H9 (cell line): Measurements from ENCODE around the gene CCL19. TPM values are rescaled to one million over a fixed set of nuclear protein-coding genes. Genes with fewer than 3 reads are reported as not detected.

Experiments
- DNase-seq: peaks from one replicate; pipeline ENCODE4 v3.0.0-alpha.2; 2017
- H2AFZ ChIP-seq: one replicate; pipeline ENCODE4 v1.6.1; 2013; ENCODE audit warnings: mild to moderate bottlenecking, low read length, control low read depth, moderate library complexity
- H2AK5ac ChIP-seq: 2 replicates; pipeline ENCODE4 v1.6.1; 2013; ENCODE audit warnings: low read length, control low read depth, mixed read lengths; ENCODE audit not compliant: insufficient read length
- H2BK120ac ChIP-seq: one replicate; pipeline ENCODE4 v1.6.1; 2013; ENCODE audit warnings: low read depth, mild to moderate bottlenecking, low read length, control low read depth, inconsistent platforms; ENCODE audit not compliant: poor library complexity, severe bottlenecking
- H2BK12ac ChIP-seq: 2 replicates; pipeline ENCODE4 v1.6.1; 2013; ENCODE audit warnings: low read length, control low read depth, mixed read lengths, low read depth; ENCODE audit not compliant: insufficient read length
- H2BK15ac ChIP-seq: 2 replicates; pipeline ENCODE4 v1.6.1; 2013; ENCODE audit warnings: low read depth, low read length, control low read depth
- H2BK20ac ChIP-seq: one replicate; pipeline ENCODE4 v1.6.1; 2013; ENCODE audit warnings: low read depth, mild to moderate bottlenecking, low read length, control low read depth, inconsistent platforms; ENCODE audit not compliant: poor library complexity, severe bottlenecking
- H2BK5ac ChIP-seq: 2 replicates; pipeline ENCODE4 v1.6.1; 2013; ENCODE audit warnings: low read length, control low read depth, mixed read lengths; ENCODE audit not compliant: insufficient read length
- H3K14ac ChIP-seq: 2 replicates; pipeline ENCODE4 v1.6.1; 2013; ENCODE audit warnings: low read length, control low read depth; ENCODE audit not compliant: insufficient read depth
- H3K18ac ChIP-seq: 2 replicates; pipeline ENCODE4 v1.6.1; 2013; ENCODE audit warnings: low read depth, mild to moderate bottlenecking, mixed read lengths, low read length, control low read depth; ENCODE audit not compliant: insufficient read length
- H3K23ac ChIP-seq: 2 replicates; pipeline ENCODE4 v1.6.1; 2013; ENCODE audit warnings: low read length, control low read depth, mixed read lengths, low read depth; ENCODE audit not compliant: insufficient read length
- H3K23me2 ChIP-seq: 2 replicates; pipeline ENCODE4 v1.6.1; 2013; ENCODE audit warnings: low read depth, mild to moderate bottlenecking, mixed read lengths, low read length, control low read depth; ENCODE audit not compliant: insufficient read length, poor library complexity, severe bottlenecking
- H3K27ac ChIP-seq: 2 replicates; pipeline ENCODE4 v1.5.1; 2013; ENCODE audit warnings: low read length, control low read depth, mixed read lengths, low read depth; ENCODE audit not compliant: insufficient read length
- H3K27me3 ChIP-seq: 2 replicates; pipeline ENCODE4 v1.6.1; 2013; ENCODE audit warnings: low read length, control low read depth, inconsistent platforms; ENCODE audit not compliant: insufficient read depth
- H3K4ac ChIP-seq: 2 replicates; pipeline ENCODE4 v1.6.1; 2013; ENCODE audit warnings: low read depth, mild to moderate bottlenecking, control low read depth, inconsistent platforms, low read length, moderate library complexity
- H3K4me1 ChIP-seq: 2 replicates; pipeline ENCODE4 v1.6.1; 2013; ENCODE audit warnings: low read length, control low read depth, inconsistent platforms; ENCODE audit not compliant: insufficient read depth
- H3K4me2 ChIP-seq: 2 replicates; pipeline ENCODE4 v1.6.1; 2013; ENCODE audit warnings: low read length, control low read depth, mixed read lengths; ENCODE audit not compliant: insufficient read length, insufficient read depth
- H3K56ac ChIP-seq: 2 replicates; pipeline ENCODE4 v1.6.1; 2013; ENCODE audit warnings: low read depth, mild to moderate bottlenecking, mixed read lengths, low read length, control low read depth; ENCODE audit not compliant: insufficient read length
- H3K79me1 ChIP-seq: 2 replicates; pipeline ENCODE4 v1.6.1; 2013; ENCODE audit warnings: low read depth, mild to moderate bottlenecking, moderate library complexity, low read length, control low read depth, inconsistent platforms; ENCODE audit not compliant: insufficient read depth, poor library complexity, severe bottlenecking
- H3K79me2 ChIP-seq: 2 replicates; pipeline ENCODE4 v1.6.1; 2013; ENCODE audit warnings: low read length, control low read depth, inconsistent platforms; ENCODE audit not compliant: insufficient read depth
- H3K9ac ChIP-seq: 2 replicates; pipeline ENCODE4 v1.6.1; 2013; ENCODE audit warnings: low read length, control low read depth, mixed read lengths; ENCODE audit not compliant: insufficient read length; ENCODE audit errors: extremely low read depth
- H3K9me3 ChIP-seq: one replicate; pipeline ENCODE4 v1.6.1; 2013; ENCODE audit warnings: low read depth, low read length, inconsistent platforms; ENCODE audit not compliant: control insufficient read depth
- H3T11ph ChIP-seq: one replicate; pipeline ENCODE4 v1.6.1; 2013; ENCODE audit warnings: mild to moderate bottlenecking, low read length, control low read depth, inconsistent platforms
- H4K20me1 ChIP-seq: one replicate; pipeline ENCODE4 v1.6.1; 2013; ENCODE audit not compliant: control insufficient read depth, insufficient read length, insufficient read depth
- H4K5ac ChIP-seq: 2 replicates; pipeline ENCODE4 v1.6.1; 2013; ENCODE audit warnings: low read depth, mild to moderate bottlenecking, mixed read lengths, low read length, control low read depth; ENCODE audit not compliant: insufficient read length
- H4K8ac ChIP-seq: replicated peaks from 2 replicates; pipeline ENCODE4 v1.6.1; 2013; ENCODE audit warnings: low read length, control low read depth, mixed read lengths, low read depth; ENCODE audit not compliant: insufficient read length
- H4K91ac ChIP-seq: 2 replicates; pipeline ENCODE4 v1.6.1; 2013; ENCODE audit warnings: low read depth, mild to moderate bottlenecking, moderate library complexity, mixed read lengths, low read length, control low read depth; ENCODE audit not compliant: insufficient read length
- H3K27ac Mint-ChIP-seq, 3 experiments: 2 replicates in 2 of 3; 3 replicates in 1 of 3; pipeline ENCODE4 v1.8.0; 2020 to 2021; ENCODE audit warnings: mixed read lengths in 3 of 3, mild to moderate bottlenecking in 1 of 3, moderate library complexity in 1 of 3
- H3K27me3 Mint-ChIP-seq: 2 replicates; pipeline ENCODE4 v1.8.0; 2021; ENCODE audit warnings: low read depth, mild to moderate bottlenecking, moderate library complexity, mixed read lengths
- H3K36me3 Mint-ChIP-seq, 3 experiments: 2 replicates in 2 of 3; 3 replicates in 1 of 3; pipeline ENCODE4 v1.8.0; 2020 to 2021; ENCODE audit warnings: low read depth in 3 of 3, mixed read lengths in 3 of 3; ENCODE audit not compliant: insufficient read depth in 1 of 3
- H3K4me1 Mint-ChIP-seq, 2 experiments: 2 replicates each; pipeline ENCODE4 v1.8.0; 2020; ENCODE audit warnings: mixed read lengths in 2 of 2
- H3K4me3 Mint-ChIP-seq, 2 experiments: 2 replicates in 1 of 2; 3 replicates in 1 of 2; pipeline ENCODE4 v1.8.0; 2020 to 2021; ENCODE audit warnings: mild to moderate bottlenecking in 2 of 2, mixed read lengths in 2 of 2, moderate library complexity in 1 of 2
- H3K9me3 Mint-ChIP-seq, 2 experiments: 2 replicates in 1 of 2; 3 replicates in 1 of 2; pipeline ENCODE4 v1.8.0; 2020; ENCODE audit warnings: mild to moderate bottlenecking in 2 of 2, mixed read lengths in 2 of 2, moderate library complexity in 1 of 2
- WGBS: extraction: QIAGEN DNeasy Blood & Tissue Kit; methylation state at CpG from one replicate; pipeline ENCODE4 v1.1.7; 2013; ENCODE audit warnings: missing lambda C conversion rate, low lambda C conversion rate, mixed read lengths; ENCODE audit not compliant: insufficient read length; ENCODE audit errors: extremely low coverage; 5-methylcytosine and 5-hydroxymethylcytosine counted together
- total RNA-seq: library from RNA; stranded (reverse); gene quantifications from 2 replicates; pipeline ENCODE4 v1.2.1, GENCODE V29; 2021
- TF ChIP-seq, protein P1 (sequence below): fragments of 200-600 bp; sonication (generic); conservative IDR thresholded peaks from 3 replicates; pipeline ENCODE4 v1.8.0; 2021; ENCODE audit warnings: antibody characterized with exemption, mild to moderate bottlenecking

The CCL19 gene
- total RNA-seq, 1 experiment from 2014 or later: not detected

DNA sequence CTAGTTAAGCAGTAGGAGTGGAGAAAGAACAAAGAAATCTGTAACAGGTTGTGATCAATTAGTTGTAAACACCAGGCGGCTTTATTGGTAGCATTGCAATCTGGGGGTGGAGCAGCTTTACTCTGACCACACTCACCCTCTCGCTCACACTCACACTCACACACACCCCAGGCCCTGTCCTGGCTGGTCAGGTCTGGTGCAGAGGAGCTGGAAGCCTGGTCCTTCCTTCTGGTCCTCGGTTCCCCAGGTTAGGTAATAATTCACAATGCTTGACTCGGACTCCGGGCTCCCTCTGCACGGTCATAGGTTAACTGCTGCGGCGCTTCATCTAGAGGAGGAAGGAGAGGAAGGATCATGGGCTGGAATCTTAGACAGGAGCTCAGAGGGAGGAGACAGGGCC, 1.6 kb downstream of the CCL19 start:
- no CpG with 5 or more reads among the region's 8 CpGs for WGBS
- no peaks in the 10 kb centered on the region; the same call in none of the 2 replicates for H3K27me3 Mint-ChIP-seq
- Histone ChIP-seq H2BK12ac (no peak overlapping the region), H2BK15ac (no peak overlapping the region), H3K56ac (no peak overlapping the region), H3K4me2 (no peak overlapping the region), H4K8ac (no peak overlapping the region), H4K5ac (no peak overlapping the region), H3K27me3 (no peaks in the 10 kb centered on the region), H3K79me1 (no peaks in the 10 kb centered on the region), H2AK5ac (no peak overlapping the region), H3K4me1 (peaks cover 8% of the 10 kb centered on the region; the same call in 1 of the 2 replicates), H3T11ph (no peak overlapping the region), H4K20me1 (no peaks in the 10 kb centered on the region), H2BK120ac (no peak overlapping the region), H2AFZ (no peak overlapping the region), H3K23ac (no peak overlapping the region), H4K91ac (no peak overlapping the region), H3K27ac (no peak overlapping the region), H3K14ac (no peak overlapping the region), H2BK5ac (no peak overlapping the region), H2BK20ac (no peak overlapping the region), H3K9me3 (no peaks in the 10 kb centered on the region), H3K79me2 (no peaks in the 10 kb centered on the region), H3K23me2 (no peaks in the 10 kb centered on the region), H3K18ac (no peak overlapping the region), H3K9ac (no peak overlapping the region), H3K4ac (no peak overlapping the region)
- TF ChIP-seq, protein P1, sequence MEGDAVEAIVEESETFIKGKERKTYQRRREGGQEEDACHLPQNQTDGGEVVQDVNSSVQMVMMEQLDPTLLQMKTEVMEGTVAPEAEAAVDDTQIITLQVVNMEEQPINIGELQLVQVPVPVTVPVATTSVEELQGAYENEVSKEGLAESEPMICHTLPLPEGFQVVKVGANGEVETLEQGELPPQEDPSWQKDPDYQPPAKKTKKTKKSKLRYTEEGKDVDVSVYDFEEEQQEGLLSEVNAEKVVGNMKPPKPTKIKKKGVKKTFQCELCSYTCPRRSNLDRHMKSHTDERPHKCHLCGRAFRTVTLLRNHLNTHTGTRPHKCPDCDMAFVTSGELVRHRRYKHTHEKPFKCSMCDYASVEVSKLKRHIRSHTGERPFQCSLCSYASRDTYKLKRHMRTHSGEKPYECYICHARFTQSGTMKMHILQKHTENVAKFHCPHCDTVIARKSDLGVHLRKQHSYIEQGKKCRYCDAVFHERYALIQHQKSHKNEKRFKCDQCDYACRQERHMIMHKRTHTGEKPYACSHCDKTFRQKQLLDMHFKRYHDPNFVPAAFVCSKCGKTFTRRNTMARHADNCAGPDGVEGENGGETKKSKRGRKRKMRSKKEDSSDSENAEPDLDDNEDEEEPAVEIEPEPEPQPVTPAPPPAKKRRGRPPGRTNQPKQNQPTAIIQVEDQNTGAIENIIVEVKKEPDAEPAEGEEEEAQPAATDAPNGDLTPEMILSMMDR: no peak
- DNase-seq: no peak
- H3K36me3 Mint-ChIP-seq: no peaks in the 10 kb centered on the region
- peaks cover 13 to 17% of the 10 kb centered on the region in 2 experiments for H3K4me1 Mint-ChIP-seq
- no peak overlapping the region; a peak in 1 of 7 replicates for H3K27ac Mint-ChIP-seq
- no peak overlapping the region for H3K4me3 Mint-ChIP-seq
- no peaks in the 10 kb centered on the region for H3K9me3 Mint-ChIP-seq
